Stimulated activated naive CD8-positive, alpha-beta T cell treated with anti-CD3 and anti-CD28 coated beads, Interleukin-15, amount 100 ng/mL, for 72 hours (primary cell): ENCODE data around the gene SLC6A1.
A peak's percentile ranks its signal among the peaks of the same experiment; 100 is the strongest.

ENCODE experiments used
- ATAC-seq: fragments of 150-1000 bp; cut with Tn5 transposase; 2 replicates; pipeline ENCODE4 v1.10.0; 2021; ENCODE audit warnings: mild to moderate bottlenecking, moderate library complexity
- DNase-seq, 2 donors: peaks; one replicate each; pipeline ENCODE4 v3.0.0; 2021 to 2022
- H3K27ac Mint-ChIP-seq, 2 donors: one replicate each; pipeline ENCODE4 v1.8.0; 2022; ENCODE audit warnings: mild to moderate bottlenecking in 2 of 2, mixed read lengths in 2 of 2, moderate library complexity in 2 of 2
- H3K27me3 Mint-ChIP-seq: one replicate; pipeline ENCODE4 v1.8.0; 2022; ENCODE audit warnings: mixed read lengths
- H3K4me1 Mint-ChIP-seq: one replicate; pipeline ENCODE4 v1.8.0; 2022; ENCODE audit warnings: mild to moderate bottlenecking, mixed read lengths
- H3K4me3 Mint-ChIP-seq, 2 donors: one replicate each; pipeline ENCODE4 v1.8.0; 2022; ENCODE audit warnings: mild to moderate bottlenecking in 2 of 2, mixed read lengths in 2 of 2, moderate library complexity in 1 of 2
- H3K9me3 Mint-ChIP-seq, 2 donors: one replicate each; pipeline ENCODE4 v1.8.0; 2022; ENCODE audit warnings: mixed read lengths in 2 of 2

Gene SLC6A1

GRCh38 chr3:10998542-10998941, 6.0 kb downstream of the SLC6A1 start:
- Mint-ChIP-seq H3K27ac (peak overlapping the region in 1 of 2 donors; percentile 24), H3K4me1 (no peaks in the 10 kb centered on the region), H3K27me3 (peaks cover 79% of the 10 kb centered on the region), H3K9me3 (no peaks in the 10 kb centered on the region), H3K4me3 (no peak overlapping the region)
- ATAC-seq: no peak
- DNase-seq: no peak

DNA sequence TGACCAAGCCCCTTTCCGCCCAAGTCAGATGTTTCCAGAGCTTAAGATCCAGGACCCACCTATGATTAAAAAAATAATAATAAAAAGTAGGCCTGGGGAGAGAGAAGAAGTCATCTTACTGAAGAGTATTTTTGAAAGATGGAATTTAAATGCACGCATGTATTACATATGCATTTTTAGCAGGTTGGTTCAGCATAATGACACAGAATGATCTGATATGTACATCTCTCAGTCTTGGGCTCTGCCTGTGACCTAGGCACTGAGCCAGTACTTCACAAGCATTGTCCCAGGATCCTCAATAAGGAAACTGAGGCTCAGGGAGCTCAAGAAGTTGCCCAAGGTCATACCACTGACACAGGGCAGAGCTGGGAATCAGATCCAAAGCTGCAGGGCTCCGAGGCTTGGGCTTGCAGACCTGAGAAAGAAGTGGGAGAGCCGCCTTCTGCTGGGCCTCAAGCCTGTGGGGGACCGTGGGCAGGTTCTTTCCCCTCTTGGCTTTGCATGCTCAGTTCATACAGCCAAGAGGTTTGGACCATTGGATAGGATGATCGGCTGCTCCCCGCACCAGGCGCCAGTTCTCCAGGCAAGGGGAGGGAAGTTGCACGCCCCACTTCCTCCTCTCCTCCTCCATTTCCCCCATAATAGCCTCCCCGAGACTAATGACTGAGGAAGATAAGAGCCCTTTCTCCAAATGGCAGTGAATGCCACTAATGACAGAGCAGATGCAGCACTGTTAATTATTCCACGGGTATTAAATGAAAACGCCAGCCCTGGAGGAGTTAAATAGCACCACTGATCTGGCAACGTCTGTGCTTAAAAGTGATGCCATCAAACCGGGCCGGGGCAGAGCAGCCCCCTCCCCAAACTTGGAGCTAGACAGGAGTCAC, 6.9 kb downstream of the SLC6A1 start:
- Mint-ChIP-seq H3K27ac (no peak overlapping the region), H3K4me3 (no peak overlapping the region), H3K9me3 (no peaks in the 10 kb centered on the region), H3K4me1 (no peaks in the 10 kb centered on the region), H3K27me3 (peaks cover 70% of the 10 kb centered on the region)
- no peak for ATAC-seq
- no peak for DNase-seq

- DNase-seq: no peak
Observed at GRCh38 chr3:11000528-11000927, 8.0 kb downstream of the SLC6A1 start.

GRCh38 chr3:11001020-11001657, 8.6 kb downstream of the SLC6A1 start:
- H3K4me3 Mint-ChIP-seq: no peak overlapping the region
- no peak for ATAC-seq
- H3K4me1 Mint-ChIP-seq: no peaks in the 10 kb centered on the region
- no peak for DNase-seq
- H3K27me3 Mint-ChIP-seq: peaks cover 67% of the 10 kb centered on the region
- H3K27ac Mint-ChIP-seq: no peak overlapping the region
- no peaks in the 10 kb centered on the region for H3K9me3 Mint-ChIP-seq

More at GRCh38 chr3:11000528-11000927, 8.0 kb downstream of the SLC6A1 start:
- ATAC-seq: no peak
- H3K27me3 Mint-ChIP-seq: peaks cover 67% of the 10 kb centered on the region
- H3K4me1 Mint-ChIP-seq: no peaks in the 10 kb centered on the region
- H3K4me3 Mint-ChIP-seq: no peak overlapping the region
- H3K27ac Mint-ChIP-seq: no peak overlapping the region
- H3K9me3 Mint-ChIP-seq: no peaks in the 10 kb centered on the region

GRCh38 chr3:11001658-11002021, 9.1 kb downstream of the SLC6A1 start:
- Mint-ChIP-seq H3K9me3 (no peaks in the 10 kb centered on the region), H3K4me3 (no peak overlapping the region), H3K4me1 (no peaks in the 10 kb centered on the region), H3K27ac (no peak overlapping the region), H3K27me3 (peaks cover 63% of the 10 kb centered on the region)
- ATAC-seq: no peak
- no peak for DNase-seq

DNA sequence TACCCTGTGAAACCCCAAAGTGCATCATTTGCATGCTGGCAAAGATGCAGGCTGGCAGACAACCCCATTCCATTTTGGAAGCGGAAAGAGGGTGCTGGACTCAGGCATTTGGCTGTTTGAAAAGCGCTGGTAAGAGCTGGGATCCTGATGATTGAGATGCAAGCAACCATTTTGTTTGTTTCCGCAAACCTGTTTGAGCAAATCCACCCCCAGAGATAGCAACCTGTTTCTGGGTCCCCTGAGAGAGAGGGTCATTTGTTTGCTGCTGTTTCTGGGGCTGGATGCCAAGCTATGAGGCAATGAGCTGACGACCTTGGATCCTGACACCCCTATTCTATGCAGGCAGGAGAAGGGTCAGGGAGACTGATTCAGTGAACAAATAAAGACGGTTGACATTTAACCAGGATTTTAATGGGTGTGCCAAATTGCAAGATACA, 9.8 kb downstream of the SLC6A1 start:
- Mint-ChIP-seq H3K9me3 (no peaks in the 10 kb centered on the region), H3K27me3 (peaks cover 56% of the 10 kb centered on the region), H3K4me1 (no peaks in the 10 kb centered on the region), H3K27ac (no peak overlapping the region), H3K4me3 (no peak overlapping the region)
- ATAC-seq (no peak), DNase-seq (no peak)

DNA sequence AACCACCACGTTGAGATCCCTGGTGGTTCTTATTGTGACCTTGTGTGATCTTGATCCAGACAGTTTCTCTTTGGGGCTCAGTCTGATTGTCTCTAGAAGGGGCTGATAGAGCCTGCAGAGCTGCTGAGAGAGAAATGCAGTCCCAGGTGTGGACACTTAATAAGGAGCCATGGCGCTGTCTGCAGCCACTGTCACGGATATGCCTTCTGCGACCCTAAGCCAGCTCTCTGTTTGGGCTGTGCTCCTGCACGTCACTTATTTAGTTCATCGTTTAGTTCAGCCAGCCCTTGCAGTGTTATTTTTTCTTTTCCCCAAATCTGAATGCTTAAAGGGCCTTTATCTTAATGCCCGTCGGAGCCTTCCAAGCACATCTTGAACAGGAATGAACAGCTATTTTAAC, 12.0 kb downstream of the SLC6A1 start:
- Mint-ChIP-seq H3K9me3 (no peaks in the 10 kb centered on the region), H3K27me3 (peaks cover 35% of the 10 kb centered on the region), H3K4me1 (no peaks in the 10 kb centered on the region), H3K27ac (no peak overlapping the region), H3K4me3 (no peak overlapping the region)
- DNase-seq: no peak
- ATAC-seq: no peak

GRCh38 chr3:11005686-11006256, 13.2 kb downstream of the SLC6A1 start:
- no peak for ATAC-seq
- Mint-ChIP-seq H3K4me1 (no peaks in the 10 kb centered on the region), H3K9me3 (no peaks in the 10 kb centered on the region), H3K4me3 (no peak overlapping the region), H3K27ac (no peak overlapping the region), H3K27me3 (peaks cover 23% of the 10 kb centered on the region)
- DNase-seq: no peak

- Mint-ChIP-seq H3K4me1 (no peaks in the 10 kb centered on the region), H3K27ac (no peak overlapping the region), H3K4me3 (no peak overlapping the region), H3K27me3 (peaks cover 19% of the 10 kb centered on the region), H3K9me3 (no peaks in the 10 kb centered on the region)
- ATAC-seq (no peak), DNase-seq (no peak)
Observed at GRCh38 chr3:11006986-11007933, 14.7 kb downstream of the SLC6A1 start.

DNA sequence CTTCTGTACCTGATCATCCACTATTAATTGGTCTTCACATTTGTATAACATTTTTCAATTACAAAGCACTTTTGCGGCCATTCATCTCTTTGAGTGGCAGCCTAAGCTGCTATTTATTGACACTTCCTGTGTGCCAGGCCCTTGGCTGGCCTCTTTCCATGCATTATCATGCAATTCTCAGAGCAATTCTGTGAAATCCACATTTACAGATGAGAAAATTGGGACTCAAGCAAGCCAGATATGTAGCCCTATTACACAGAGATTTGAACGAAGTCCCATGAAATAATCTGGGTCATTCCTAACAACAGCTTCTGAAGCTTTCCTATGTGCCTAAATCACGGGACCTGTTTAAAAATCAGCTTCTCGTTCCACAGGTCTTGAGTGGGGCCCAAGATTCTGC, 17.4 kb downstream of the SLC6A1 start:
- H3K27ac Mint-ChIP-seq: no peak overlapping the region
- ATAC-seq (no peak), DNase-seq (no peak)
- no peaks in the 10 kb centered on the region for H3K9me3 Mint-ChIP-seq
- peaks cover 24% of the 10 kb centered on the region for H3K27me3 Mint-ChIP-seq
- H3K4me3 Mint-ChIP-seq: no peak overlapping the region
- no peaks in the 10 kb centered on the region for H3K4me1 Mint-ChIP-seq

DNA sequence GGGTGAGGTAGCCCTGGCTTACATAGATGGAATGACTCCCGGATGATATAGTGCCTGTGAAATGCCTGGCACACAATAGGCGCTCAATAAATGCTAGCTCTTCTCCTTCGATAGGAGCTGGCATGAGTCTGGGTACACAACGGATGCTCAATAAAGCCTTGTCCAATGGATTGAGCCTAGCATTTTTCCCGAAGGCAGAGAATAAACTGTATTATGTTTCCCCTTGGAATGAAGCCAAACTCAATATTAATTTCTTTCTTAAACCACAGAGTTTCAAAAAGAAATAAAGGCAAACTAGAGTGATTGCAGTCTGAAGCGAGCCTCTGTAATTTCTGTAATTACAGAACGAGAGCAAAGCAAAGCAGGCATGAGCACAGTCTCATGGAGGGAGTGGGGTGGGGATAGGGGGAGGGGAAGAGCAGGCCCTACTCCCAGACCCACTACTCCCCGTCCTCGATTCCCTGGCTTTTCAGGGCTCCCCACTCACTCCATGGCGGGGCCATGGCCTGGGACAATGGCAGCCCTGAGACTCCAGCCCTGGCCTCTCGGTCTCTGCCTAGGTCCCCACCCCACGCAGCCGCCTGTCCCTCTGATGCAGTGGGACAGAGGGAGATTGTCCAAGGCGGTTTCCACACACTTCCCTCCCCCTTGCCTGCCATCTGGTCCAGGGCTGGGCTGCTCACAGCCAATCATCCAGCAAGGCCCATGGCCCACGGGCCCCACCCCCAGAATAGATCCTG, 18.0 kb downstream of the SLC6A1 start:
- Mint-ChIP-seq H3K27me3 (peaks cover 24% of the 10 kb centered on the region), H3K4me3 (no peak overlapping the region), H3K27ac (peak overlapping the region in 1 of 2 donors; percentile 3), H3K9me3 (no peaks in the 10 kb centered on the region), H3K4me1 (no peaks in the 10 kb centered on the region)
- DNase-seq: no peak
- no peak for ATAC-seq

- H3K4me1 Mint-ChIP-seq: no peaks in the 10 kb centered on the region
- ATAC-seq: no peak
Observed at GRCh38 chr3:11014253-11014652, 21.7 kb downstream of the SLC6A1 start.

DNA sequence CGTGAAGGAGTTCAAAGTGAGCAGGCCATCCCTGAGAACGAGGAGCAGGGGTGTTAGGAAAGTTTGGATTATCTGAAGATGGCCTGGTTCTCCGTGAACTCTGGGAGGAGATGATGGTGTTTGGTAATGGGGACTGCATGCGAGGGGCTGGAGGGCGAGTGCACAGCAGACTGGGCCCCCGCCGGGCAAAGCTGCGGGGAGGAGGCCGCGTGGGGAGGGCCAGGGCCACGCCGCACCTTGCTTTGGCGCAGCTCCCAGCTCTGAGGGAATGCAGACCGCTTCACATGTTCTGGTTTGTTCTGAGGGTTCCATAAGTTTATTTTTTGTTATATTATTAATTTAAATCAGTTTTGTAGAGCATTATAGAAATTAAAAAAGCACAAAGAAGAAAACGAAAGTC, 22.2 kb downstream of the SLC6A1 start:
- Mint-ChIP-seq H3K4me1 (no peaks in the 10 kb centered on the region), H3K27me3 (peaks cover 24% of the 10 kb centered on the region), H3K27ac (no peak overlapping the region), H3K9me3 (no peaks in the 10 kb centered on the region), H3K4me3 (no peak overlapping the region)
- no peak for DNase-seq
- no peak for ATAC-seq

More at GRCh38 chr3:11014253-11014652, 21.7 kb downstream of the SLC6A1 start:
- Mint-ChIP-seq H3K9me3 (no peaks in the 10 kb centered on the region), H3K27me3 (peaks cover 24% of the 10 kb centered on the region), H3K27ac (no peak overlapping the region), H3K4me3 (no peak overlapping the region)
- no peak for DNase-seq

- DNase-seq: no peak
- peak overlapping the region in 1 of 2 donors; percentile 42 for H3K27ac Mint-ChIP-seq
- no peaks in the 10 kb centered on the region for H3K4me1 Mint-ChIP-seq
- H3K27me3 Mint-ChIP-seq: peaks cover 24% of the 10 kb centered on the region
- H3K9me3 Mint-ChIP-seq: no peaks in the 10 kb centered on the region
- no peak overlapping the region for H3K4me3 Mint-ChIP-seq
- no peak for ATAC-seq
Observed at GRCh38 chr3:11015369-11015768, 22.8 kb downstream of the SLC6A1 start.

DNA sequence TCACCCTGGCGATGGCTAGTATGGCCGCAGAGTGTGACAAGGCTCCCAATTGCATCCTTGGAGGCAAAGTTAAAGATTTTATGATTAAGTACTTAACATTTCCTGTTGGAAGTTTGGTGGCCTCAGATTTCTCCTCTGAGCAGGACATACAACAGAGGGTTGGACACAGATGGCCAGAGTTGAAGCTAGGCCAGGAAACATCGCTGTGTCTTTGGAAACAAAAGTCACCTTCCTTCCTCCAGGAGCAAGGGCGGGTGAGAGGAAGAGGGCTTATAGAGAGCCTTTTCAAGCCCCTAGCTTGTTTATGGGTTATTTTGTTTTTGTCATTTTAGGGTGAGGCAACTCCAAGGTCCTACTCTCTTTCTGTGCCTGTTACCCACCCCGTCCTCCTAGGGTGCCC, 24.2 kb downstream of the SLC6A1 start:
- Mint-ChIP-seq H3K27ac (no peak overlapping the region), H3K4me3 (no peak overlapping the region), H3K4me1 (no peaks in the 10 kb centered on the region), H3K27me3 (peaks cover 29% of the 10 kb centered on the region), H3K9me3 (no peaks in the 10 kb centered on the region)
- DNase-seq (no peak), ATAC-seq (no peak)
